Measurements from ENCODE around the gene EXOSC10.
"Not testable (repeated sequence)": the region's sequence is repeated elsewhere in the genome, so short reads cannot be mapped to it uniquely, and the experiment has no call there.

Gene EXOSC10

GRCh38 chr1:11107599-11107998, 7.9 kb upstream of the EXOSC10 start:
- no peak for DNase-seq

DNA sequence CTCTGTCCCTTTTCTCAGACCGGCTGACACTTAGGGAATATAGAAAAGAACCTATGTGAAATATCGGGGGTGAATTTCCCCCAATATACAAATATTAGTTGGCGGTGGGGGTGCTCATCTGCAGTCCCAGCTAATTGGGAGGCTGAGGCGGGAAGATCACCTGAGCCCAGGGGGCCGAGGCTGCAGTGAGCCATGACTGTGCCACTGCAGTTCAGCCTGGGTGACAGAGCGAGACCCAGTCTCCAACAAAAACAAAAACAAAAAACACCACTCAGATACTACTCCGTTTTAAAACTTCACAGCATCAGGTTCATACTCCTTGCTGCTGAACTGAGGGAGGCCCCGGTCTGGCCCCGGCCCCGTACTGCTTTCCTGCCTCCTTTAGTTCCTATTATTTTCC, 5.9 kb upstream of the EXOSC10 start:
- DNase-seq, result no peak

DNA sequence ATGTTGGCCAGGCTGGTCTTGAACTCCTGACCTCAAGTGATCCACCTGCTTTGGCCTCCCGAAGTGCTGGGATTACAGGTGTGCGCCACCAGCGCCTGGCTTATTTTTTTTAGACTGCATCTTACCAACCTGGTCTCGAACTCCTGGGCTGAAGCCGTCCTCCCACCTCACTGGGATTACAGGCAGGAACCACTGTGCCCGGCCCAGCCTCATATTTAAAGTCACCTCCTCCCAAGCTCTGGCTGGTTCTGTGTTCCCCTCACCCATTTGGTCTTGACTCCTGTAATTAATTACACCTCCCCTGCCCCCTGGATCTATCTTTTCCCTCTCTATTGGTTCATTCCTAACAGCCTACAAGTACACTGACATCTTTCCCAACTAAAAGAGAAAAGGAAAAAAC, 1.7 kb upstream of the EXOSC10 start:
- DNase-seq, result no peak

DNA sequence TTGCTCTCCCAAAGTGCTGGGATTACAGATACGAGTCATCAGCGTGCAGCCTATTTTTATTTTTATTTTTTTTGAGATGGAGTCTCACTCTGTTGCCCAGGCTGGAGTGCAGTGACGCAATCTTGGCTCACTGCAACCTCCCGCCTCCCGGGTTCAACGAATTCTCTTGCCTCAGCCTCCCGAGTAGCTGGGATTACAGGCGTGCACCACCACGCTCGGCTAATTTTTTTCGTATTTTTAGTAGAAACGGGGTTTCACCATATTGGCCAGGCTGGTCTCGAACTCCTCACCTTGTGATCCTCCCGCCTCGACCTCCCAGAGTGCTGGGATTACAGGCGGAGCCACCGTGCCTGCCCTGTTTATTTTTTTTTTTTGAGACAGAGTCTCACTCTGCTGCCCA, 1.1 kb upstream of the EXOSC10 start:
- DNase-seq, result not testable (repeated sequence)

DNA sequence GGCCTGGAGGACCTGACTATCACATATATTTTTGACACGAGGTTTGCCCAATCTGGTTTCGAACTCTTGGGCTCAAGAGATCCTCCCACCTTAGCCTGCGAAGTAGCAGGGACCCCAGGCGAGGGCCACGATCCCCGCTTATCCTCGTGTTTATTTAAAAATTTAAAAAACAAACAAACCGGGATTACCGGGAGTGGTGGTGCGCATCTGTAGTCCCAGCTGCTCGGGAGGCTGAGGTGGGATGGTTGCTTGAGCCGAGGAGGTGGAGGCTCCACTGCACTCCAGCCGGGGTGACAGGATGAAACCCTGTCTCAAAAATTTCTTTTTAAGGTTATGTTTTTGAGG, 452 bp upstream of the EXOSC10 start:
- no peak for DNase-seq

GRCh38 chr1:11098931-11099309, 749 bp downstream of the EXOSC10 start:
- no peak for DNase-seq

GRCh38 chr1:11083784-11084183, 15.9 kb downstream of the EXOSC10 start:
- DNase-seq, result not testable (repeated sequence)

- DNase-seq, result no peak
These were observed 18.7 kb downstream of the EXOSC10 start for GRCh38 chr1:11080931-11081330.

- peak; percentile 43 for DNase-seq
These were observed 21.0 kb downstream of the EXOSC10 start for GRCh38 chr1:11078631-11079030.

DNA sequence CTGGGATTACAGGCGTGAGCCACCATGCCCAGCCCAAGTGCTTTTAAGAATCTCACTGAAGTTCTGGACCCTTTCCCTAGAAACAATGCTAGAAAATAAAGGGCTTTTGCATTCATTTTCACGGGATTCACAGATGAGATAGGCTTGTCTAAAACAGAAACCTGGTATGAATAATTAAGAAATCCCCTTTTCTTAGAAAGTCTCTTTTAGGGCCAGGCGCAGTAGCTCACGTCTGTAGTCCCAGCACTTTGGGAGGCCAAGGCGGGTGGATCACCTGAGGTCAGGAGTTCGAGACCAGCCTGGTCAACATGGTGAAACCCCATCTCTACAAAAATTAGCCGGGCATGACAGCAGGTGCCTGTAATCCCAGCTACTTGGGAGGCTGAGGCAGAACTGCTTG, 26.3 kb downstream of the EXOSC10 start:
- not testable (repeated sequence) for DNase-seq

- DNase-seq, result no peak
These were observed 27.3 kb downstream of the EXOSC10 start for GRCh38 chr1:11072216-11072917.

DNA sequence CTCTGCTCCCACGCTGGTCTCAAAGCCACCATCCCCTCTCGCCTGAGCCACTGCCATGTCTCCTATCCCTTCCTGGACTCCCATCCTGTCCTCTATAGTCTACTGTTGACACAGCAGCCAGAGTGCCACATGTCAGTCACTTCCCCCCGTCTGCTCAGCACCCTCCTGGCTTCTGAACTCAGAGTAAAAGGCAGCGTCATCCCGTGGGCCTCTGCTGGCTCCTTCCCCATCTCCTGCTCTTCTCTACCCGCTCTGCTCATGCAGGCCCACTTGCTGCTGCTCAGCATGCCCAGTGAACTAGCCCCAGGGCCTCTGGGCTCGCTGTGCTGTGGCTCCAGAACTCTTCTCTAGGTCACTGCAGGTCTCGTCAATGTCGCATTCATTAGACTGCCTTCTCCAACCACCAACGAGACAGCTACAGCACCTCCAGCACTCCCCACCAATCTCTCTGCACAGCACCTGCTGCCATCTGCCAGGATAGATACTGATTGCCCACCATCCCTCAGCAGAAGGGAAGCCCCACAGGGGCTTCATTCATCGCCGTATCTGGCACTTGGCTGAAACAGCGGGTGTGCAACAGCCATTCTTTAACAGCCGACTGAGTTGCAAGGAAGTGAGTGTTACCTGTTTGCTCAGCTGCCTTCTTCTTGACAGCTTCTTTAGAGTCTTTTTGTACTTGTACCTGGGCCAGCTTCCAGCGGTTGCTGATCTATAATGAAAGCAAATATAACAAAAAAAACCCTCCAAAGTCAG, 28.0 kb downstream of the EXOSC10 start:
- no peak for DNase-seq

DNA sequence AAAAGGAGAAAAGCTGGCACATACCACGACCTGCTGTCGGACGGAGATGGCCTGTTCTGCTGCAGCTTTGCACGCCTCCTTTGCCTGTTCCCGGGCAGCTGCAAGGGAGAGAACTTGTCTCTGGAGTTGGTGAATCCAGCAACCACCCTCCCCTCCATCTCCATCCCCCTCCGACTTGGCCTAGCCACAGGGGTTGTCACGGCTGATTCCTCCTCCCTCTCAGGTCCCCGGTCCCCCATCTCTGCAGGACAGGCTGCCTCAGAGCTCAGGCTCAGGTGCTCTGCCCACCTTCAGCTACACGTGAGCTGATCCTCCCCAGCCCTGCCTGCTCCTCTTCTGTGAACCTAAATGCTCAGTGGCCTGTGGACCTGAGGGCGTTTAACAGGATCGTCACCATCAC, 28.8 kb downstream of the EXOSC10 start:
- DNase-seq, result no peak

GRCh38 chr1:11068600-11069473, 30.8 kb downstream of the EXOSC10 start:
- DNase-seq, result no peak

DNA sequence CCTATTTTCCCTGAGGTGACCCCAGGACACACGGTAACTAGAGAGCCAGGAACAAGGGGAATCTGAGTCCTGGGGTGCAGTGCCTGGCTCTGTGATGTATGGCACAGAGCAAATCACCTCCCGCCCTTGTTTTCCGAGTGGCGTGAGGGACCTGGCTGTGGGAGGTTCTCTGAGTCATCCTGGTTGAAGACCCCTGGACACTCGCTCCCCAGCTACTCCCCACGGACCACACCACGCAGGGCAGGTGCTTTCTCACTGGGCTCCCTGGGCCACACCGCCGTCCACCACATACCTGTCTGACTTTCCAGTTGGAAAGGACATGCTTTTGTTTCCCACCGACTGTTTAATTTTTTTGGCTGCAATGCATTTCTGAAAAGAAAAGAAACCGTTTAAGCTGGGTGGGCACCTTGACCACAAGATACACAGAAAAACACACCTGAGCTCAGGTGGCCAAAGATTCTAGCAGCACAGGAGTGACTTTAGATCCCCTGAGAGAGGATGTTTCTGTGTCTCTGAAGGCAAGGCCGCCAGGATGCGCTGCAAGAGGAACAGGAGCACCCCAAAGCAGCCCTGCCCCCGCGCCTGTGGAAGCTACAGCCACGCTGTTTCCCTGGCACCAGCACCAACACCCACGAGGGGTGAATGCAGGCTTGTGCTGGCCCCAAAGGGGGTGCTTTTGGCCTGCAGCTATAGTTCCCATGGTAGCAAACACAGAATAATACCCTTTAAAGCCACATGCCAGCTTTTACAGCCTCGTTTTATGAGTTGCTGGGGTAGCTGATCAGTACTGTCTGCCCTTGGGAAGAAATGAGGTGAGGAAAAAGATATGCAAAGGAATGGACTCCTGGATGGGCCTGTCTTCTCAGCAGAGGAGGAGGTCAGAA, 31.7 kb downstream of the EXOSC10 start:
- no peak for DNase-seq

DNA sequence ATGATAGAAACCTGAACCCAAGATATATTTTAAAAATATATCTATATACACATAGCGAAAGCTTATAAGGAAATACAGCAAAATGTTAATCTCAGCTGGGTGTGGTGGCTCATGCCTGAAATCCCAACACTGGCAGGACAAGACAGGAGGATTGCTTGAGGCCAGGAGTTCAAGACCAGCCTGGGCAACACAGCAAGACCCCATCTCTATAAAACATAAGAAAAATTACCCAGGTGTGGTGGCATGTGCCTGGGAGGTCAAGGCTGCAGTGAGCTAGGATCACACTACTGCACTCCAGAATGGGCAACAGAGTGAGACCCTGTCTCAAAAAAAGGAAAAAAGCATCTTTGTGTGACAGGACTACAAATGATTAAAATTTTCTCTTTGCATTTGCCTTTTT, 33.9 kb downstream of the EXOSC10 start:
- no peak for DNase-seq

DNA sequence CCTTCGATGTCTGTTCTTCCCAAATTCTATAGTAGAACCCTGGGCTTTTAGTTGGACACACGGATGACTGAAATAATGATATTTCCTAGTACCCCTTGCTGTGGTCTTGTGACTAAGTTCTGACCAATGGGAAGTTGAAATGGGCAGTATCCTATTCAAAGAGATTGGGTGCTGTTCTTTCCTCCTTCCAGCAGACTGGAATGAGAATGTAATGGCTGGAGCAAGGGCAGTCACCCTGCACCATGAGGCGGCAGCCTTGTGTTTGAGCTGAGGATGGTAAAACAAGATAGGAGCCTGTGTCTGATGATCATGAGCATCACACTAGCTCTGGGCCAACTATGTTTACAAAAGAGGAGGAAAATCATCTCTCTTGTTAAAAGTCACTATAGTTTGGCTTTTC, 34.7 kb downstream of the EXOSC10 start:
- no peak for DNase-seq

GRCh38 chr1:11063937-11064537, 35.6 kb downstream of the EXOSC10 start:
- not testable (repeated sequence) for DNase-seq

DNA sequence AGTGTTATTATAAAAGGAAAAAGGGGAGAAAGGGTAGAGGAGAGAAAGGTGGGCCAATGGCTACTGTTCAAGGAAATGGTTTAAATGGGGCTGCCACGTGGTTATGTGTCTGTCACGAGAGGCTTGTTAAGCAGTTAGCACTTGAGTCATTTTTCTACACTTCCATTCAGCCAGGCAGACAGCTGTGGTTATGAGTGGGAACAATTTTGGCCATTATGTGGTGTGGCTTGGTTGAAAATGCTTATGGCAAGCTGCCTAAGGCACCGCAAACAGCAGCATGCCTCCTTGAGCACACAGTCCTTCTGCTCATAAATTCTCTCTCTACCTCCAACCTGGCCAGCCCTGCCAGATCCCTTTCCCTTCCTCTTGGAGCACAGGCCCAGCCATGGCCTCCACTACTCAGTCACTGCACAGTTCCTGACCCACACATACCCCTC, 36.7 kb downstream of the EXOSC10 start:
- DNase-seq, result peak; percentile 67

- no peak for DNase-seq
These were observed 37.9 kb downstream of the EXOSC10 start for GRCh38 chr1:11061652-11062365.
